ENCODE measurements around the gene OLFM1.
"Not testable (repeated sequence)": the region's sequence is repeated elsewhere in the genome, so short reads cannot be mapped to it uniquely, and the experiment has no call there.

The OLFM1 gene

DNA sequence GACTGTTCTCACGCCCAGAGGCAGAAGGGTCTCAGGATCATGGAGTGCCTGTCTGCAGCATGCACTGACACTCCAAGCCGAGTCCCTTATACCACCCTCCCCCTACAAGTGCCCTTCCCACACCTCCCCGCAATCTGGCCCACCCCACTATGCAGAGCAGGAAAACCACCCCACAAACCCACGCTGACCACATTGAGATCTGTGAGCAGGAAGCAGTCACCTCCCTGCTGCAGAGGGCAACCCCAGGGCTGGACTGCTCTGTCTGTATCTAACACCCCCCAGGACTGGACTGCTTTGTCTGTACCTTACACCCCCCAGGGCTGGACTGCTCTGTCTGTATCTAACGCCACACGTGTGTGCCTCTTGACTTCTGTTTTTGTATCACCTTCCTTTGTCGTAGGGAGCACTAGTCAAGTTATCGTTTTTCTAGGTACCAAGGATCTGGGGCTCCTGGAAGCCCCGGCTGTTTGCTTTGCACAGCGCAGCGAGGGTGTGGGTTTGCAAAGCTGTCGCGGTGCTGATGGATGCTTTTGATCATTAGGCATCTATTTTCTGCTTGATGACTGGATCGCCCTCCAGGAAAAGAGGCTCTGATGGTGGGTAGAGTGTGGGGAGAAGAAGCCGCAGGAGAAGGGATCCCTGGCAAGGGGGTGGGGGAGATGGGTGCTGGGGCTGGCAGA lies 21.5 kb downstream of the OLFM1 start:
- DNase-seq: no peak

DNA sequence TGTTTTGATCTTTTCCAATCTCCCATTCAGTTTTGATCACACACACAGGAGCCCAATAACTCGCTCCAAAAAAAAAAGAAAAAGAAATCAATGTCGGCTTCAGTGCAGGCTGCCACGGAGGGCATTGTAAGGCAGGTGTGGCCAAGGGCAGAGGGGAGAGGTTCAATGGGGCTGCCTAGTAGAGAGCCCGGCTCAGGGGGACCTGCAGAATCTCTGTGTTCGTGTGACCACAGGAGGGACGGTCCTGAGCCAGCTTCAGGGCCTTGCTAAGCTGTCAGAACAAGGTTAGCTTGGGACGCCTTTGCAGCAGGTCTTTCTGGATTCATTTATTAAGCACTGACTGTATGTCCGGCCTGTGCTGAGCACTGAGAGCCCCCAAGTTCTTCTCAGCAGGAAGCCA lies 22.2 kb downstream of the OLFM1 start:
- DNase-seq: no peak

DNA sequence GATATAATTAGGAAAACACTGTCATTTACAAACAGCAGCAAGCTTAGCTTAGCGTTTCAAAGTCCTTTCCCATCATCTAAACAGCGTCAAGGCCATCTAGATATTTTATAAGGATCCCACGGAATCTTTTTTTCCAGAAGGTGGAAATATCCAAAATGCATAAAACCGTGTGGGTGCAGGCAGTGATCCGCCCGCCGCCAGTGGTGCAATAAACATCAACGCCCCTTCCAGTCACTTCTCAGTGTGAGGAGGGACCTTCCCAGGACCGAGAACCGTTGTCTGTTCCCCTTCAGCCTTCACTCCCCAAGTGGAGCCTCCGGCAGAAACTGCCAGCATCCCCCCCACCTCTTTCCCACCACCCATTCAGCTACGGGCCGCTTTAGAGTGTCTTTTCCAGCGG lies 22.9 kb downstream of the OLFM1 start:
- DNase-seq: no peak

DNA sequence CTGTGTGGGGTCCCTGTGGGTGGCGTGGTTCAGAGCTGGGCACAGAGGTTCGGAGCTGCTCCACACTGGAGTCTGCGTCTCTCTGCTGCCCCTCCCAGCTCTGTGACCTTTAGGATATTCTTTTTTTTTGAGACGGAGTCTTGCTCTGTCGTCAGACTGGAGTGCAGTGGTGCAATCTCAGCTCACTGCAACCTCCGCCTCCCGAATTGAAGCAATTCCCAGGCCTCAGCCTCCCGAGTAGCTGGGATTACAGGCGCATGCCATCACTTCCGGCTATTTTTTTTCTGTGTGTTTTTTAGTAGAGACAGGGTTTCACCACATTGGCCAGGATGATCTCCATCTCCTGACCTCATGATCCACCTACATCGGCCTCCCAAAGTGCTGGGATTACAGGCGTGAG lies 24.1 kb downstream of the OLFM1 start:
- not testable (repeated sequence) for DNase-seq

DNA sequence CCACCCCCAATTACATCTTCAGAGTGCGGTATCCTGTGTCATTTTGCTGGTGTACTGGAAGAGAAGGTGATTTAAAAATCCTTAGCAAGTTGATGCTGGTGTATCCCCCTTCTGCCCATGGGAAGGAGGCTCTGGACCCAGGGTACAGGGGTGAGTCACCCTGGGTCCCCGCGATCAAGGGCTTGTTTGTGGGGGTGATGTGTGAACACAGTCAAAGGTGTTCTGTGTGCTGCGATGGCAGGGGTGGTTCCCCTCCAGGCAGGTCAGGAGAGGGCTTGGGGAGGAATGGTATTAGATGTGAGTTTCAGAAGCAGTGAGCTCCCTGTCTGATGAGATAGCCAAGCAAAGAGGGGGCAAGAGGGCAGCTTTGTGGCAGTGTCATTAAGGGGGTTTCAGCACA lies 28.9 kb downstream of the OLFM1 start:
- no peak for DNase-seq

DNA sequence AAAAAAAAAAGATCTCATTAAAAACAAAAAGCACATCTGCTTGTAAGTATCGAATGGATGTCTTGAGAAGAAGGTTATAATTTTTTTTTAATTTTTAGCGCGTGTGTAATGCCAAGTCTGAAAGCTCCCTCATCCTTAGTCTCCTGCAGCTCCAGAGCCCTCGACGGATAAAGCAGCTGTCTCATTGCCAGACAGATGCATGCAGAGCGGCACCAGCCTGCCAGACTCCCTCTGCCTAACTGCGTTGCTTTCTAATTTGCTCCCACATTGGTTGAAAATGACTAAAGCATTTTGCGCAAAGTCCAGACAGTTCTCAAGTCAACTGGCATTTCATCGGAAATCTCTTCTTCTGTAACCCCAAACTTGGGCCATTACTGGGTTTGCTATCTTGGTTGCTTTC lies 29.4 kb downstream of the OLFM1 start:
- DNase-seq: no peak

DNA sequence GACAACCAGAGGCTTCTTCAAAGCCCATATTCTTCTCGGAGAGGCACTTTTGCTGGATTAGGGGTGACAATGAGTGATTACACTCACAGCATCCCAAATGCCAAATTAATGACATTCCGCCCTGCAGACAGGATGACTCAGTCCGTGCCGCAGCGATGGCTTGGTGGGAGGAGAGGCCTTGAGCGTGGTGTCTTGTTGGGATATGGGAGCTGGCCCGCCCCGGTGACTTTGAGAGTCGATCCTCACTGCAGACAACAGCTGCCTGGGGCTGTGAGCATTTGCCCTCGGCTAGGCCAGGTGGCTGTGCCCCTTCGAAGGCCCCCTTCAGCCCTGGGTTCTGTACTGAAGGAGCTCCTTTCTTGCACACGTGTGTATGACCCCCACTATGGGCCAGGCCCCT lies 29.8 kb downstream of the OLFM1 start:
- no peak for DNase-seq

DNA sequence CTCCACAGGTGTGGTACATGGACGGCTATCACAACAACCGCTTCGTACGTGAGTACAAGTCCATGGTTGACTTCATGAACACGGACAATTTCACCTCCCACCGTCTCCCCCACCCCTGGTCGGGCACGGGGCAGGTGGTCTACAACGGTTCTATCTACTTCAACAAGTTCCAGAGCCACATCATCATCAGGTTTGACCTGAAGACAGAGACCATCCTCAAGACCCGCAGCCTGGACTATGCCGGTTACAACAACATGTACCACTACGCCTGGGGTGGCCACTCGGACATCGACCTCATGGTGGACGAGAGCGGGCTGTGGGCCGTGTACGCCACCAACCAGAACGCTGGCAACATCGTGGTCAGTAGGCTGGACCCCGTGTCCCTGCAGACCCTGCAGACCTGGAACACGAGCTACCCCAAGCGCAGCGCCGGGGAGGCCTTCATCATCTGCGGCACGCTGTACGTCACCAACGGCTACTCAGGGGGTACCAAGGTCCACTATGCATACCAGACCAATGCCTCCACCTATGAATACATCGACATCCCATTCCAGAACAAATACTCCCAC lies 32.1 kb downstream of the OLFM1 start:
- no peak for DNase-seq

DNA sequence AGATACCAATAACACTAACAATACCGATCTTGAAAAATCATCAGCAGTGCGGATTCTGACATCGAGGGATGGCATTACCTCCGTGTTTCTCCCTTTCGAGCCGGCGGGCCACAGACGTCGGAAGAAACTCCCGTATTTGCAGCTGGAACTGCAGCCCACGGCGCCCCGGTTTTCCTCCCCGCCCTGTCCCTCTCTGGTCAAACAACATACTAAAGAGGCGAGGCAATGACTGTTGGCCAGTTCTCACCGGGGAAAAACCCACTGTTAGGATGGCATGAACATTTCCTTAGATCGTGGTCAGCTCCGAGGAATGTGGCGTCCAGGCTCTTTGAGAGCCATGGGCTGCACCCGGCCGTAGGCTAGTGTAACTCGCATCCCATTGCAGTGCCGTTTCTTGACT lies 32.8 kb downstream of the OLFM1 start:
- no peak for DNase-seq

DNA sequence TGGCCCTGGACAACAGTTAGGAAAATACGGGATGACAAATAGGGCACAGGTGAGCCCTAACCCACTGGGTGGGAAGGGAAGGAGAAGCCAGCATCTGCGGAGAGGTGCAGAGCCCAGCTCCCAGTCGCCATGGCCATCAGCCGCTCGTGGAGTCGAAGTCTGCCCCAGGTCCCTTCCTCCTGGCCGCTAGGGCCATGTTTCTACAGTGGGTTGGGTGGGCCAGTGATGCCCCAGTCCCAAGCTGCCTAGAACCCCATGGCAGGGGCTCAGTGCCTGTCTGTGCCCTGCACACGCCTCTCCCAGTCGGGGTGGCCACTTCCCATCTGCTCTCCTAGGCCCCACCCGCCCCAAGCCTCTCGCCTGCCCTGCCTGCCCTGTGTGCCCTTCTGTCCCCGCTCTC lies 34.8 kb downstream of the OLFM1 start:
- DNase-seq: no peak

DNA sequence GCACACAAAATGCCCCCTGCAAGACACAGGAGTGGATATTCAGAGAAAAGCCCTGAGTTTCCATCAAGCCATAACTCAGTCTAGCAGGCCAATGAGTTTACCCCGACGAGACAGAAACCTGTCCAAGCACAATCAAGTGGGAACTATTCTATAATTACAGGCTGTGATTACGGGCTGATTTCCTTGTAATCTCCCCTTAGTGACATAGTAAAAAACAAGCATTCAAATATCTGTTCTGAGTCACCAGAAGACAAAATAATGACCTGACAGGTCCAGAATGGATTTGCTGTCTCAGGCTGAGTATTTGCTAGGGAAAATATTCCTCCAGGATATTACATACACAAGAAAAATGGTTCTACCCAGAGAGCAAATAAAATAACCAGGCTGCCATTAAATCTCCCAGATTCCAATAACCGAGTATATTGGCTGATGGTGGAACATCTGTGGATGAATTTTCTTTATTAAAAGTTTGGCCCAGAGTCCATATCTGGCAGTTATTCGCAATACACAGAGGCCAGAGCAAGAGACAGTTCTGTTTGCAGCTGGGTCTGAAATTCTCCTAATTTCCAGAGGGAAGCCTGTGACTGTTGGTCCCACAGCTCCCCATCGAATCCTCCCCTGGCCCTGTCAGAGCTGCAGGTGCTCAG lies 35.8 kb downstream of the OLFM1 start:
- no peak for DNase-seq

DNA sequence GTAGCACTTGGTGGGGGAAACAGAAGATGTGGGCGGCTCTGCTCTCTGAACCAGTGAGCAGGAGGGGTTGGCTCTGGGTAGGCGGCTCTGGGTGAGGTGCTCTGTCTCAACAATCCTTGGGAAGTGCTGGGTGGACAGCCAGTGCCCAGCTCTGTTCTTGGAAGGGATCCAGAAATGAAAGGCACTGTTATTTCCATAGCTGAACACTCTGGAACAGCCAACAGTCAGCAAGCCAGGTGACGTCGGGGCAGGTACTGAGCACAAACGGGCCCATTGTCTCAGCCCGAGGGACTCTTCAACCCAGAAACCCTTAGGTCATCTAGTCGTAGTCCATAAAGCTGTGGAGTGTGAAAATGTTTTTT lies 36.3 kb downstream of the OLFM1 start:
- DNase-seq: no peak

DNA sequence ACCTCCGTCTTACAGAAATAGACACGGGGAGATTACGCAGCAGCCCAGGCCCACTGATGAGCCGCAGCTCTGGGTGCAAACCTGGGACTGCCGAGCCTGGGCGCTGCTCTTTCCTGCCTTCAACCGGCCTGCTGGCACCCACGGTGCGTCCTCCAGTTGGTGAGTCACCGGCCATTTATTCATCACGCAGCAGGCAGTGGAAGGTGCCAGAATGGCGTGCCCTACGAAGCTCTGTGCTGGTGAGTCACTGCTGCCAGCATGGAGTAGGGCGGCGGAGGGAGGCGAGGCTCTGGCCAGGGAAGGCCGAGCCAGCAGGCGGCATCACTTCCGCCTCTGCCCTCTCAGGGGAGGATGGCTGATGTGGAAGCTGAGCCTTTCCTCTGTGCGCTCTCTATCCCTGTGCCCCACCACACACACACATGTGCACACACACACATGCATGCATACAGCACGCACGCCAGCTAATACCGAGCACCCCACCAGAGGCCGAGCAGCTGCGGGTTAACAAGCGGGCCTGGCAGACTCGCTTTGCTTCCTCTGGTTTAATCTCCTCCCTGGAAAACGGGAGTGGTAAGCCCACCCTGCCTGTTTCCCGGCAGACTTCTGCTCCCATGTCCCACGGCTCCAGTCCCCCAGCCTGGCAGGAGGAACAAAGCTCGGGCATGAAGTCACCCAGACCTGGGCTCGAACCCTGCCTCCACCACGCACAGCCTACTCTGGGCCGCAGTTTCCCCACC lies 39.2 kb downstream of the OLFM1 start:
- no peak for DNase-seq

DNA sequence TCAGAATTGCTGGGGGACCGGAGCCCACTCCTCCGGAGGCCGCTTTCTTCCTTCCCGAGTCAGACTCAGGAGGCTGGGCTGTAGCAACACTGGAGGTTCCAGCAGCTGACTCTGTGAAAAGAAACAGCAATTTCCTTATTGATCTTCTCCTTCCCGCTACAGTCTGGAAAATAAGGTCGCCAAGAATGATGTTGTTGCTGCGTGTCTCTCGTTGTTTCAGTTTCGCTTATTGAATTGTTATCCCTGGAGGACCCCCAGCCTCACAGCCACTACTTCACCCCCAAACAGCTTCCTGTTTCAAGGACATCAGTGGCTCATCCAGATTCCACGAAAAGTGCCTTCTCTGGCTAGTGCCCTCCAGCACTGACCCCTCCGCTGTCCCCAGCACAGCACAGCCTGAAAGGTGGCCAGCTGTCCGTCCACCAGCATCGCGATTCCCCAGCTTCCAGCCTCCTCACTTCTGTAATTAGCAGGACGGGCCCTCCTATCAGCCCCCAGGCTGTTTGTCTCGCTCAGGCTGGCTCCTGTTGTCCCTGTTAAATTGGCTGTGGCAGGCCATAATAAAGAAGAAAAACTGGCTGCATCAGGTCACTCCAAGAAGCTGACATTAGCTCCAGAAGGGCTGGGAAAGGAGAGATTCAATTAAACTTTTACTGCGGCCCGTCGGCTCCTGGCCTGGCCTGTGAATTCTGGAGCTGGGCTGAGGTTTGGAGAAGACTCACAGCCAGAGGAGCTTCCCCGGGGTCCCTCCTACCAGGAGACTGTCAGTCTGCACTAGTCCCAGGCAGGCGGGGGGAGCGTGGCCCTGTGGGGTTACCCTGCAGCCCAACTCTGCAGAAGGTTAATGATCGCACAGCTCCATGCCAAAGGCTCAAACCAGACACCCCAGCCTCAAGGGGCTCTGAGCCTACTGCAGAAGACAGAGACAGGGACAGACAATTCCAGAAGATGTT lies 40.5 kb downstream of the OLFM1 start:
- DNase-seq: no peak

DNA sequence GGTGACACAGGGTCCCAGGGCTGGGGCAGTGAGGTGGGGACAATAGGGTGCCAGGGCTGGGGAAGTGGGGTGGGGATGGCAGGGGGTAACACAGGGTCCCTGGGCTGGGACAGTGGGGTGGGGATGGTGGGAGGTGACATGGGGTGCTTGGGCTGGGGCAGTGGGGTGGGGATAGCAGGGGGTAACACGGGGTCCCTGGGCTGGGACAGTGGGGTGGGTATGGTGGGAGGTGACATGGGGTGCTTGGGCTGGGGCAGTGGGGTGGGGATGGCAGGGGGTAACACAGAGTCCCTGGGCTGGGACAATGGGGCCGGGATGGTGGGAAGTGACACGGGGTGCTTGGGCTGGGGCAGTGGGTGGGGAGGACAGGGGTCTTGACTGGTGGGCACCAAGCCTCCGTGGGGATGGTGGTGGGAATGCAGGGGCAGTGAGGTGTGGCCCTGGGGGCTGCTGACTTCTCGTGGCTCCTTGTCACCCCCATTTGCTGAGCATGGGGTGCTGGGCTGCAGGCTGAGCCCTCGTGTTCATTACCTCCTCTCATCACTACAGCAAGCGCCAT lies 41.7 kb downstream of the OLFM1 start:
- DNase-seq: no peak

DNA sequence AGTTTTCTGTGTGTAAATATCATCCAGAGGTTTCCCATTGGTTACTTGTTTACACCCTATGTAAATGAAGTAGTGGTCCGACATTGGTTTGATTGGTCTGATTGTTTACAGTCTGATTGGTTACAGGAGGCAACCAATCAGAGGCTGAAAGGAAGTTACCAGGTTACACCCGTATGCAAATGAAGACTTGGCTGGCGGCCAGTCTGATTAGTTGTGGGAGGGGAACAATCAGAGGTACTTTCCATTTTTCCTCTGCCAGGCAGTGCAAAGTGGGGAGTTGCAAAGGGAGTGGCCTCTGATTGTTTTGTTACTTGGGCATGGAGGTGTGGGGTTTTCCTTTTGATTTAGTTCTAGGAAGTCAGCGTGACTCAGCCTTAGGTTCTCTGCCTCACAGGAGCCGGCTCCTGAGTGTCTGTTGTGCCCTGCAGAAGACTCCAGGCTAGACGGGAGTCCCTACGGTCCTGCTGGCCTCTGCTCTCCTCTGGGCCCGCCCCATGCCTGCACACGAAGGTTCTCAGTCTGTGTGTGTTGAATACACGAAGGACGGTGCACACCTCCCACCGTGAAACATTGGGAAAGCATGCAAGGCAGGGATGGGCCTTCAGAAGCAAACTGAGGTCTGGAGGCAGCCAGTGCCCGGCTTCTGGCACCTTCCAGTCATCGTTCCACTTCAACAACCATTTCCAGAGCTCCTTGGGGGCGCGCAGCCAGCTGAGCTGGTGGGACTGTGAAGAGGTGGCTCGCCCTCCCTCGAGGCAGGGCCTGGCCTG lies 42.9 kb downstream of the OLFM1 start:
- DNase-seq: no peak

DNA sequence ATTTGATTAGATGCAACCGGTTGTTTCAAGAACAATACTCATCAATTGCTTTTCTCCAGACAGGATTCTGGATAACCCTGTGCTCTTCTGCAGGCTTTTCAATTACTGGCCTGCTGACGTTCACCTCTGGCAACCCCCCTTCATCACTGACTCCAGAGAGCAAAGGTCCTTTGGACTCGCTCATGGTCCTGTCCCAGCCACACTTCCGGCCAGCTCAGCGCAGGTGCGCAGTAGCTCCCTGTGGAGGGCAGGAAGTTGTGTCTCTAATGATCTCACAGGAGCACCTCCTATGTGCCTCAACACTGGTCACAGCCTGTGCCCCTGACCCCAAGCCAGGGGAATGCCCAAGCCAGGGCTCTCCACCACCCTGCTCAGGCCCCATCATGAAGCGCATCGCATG lies 44.0 kb downstream of the OLFM1 start:
- DNase-seq: no peak

DNA sequence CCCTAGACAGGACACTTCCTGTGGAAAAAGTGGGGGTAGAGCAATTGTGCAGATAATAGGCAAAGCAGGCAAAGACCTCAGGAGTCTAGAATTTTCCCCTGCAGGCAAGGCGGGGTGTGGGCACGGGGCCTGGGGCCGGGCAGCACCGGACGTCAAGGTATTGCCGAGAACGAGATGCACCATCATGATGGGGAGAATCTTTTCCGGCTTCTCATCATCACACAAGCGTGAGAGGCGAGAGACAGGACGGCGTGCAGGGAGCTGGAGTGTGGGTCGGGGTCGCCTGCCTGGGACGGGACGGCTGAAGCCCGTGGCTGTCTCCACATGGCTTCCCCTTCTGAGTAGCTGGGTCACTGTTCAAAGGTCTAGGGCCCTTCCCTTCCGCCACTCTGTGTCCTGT lies 44.5 kb downstream of the OLFM1 start:
- no peak for DNase-seq

DNA sequence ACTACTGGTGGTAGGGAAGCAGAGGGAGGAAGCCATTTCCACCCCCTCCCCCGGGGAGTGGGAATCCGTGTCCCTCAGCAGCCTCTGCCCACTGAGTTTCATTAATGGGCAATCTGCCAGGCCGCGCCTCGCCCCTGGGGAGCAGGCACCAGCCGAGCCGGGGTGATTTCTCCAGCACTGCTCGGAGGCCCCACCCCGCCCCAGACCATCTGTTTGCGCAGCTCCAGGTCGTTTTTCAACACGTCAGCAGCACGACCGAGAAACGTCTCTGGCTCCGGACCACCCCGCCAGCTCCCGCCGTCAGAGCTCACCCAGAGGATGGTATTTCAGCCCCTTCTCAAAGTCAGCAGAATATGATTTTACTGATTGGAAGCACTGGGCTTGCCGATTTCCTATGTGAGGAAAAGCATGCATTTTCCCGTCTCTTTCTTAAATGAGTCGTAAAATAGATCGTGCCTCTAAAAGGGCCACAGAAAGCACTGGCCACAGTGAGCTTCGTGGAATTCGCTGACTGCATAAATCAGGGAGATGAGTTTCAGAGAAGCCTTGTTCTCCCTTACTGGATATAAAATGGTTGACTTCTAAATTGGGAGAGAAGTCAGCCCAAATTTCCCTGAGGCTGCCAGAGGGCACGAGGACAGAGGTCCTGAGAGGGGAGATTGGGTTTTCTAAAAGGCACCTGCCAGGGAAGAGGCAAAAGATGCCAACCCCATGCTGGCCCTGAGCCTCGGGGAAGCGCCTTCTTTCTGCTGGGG lies 47.0 kb downstream of the OLFM1 start:
- no peak for DNase-seq

DNA sequence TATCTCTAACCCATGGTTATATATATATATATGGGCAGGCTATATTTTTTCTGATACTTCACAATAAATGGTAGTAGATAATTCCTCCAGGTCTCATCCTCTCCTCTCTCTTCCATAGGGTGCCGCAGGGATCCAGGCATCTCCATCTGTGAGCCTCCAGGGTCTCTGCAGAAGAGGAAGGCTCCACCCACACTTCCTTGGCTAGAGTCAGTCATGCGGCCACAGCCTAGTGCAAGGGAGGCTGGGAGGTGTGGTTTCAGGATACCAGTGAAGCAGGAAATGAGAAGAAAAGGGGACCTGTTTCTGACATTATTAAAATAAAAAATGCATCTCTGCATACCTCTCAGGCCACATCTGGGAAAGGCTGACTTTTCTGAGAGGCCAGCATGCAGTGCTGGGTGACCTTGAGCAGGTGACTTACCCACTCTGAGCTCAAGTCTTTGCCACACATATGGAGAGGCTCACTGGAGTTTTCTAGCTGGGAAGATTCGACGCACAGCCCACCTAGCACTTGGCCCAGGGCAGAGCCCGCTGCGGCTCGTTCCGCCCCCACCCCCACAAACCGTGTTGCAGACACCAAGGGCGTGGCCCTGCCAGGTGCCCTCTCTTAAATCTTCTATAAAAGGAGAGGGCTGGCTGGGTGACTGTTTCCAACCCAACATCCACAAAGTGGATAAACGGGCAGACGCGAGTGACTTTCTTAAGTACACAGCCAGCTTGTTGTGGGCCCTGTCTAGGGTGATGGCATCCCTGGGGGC lies 47.9 kb downstream of the OLFM1 start:
- no peak for DNase-seq
